Measurements from ENCODE around the gene REPIN1. TPM values are rescaled to one million over a fixed set of nuclear protein-coding genes. Genes with fewer than 3 reads are reported as not detected.

Gene REPIN1
- total RNA-seq: 100 to 1,000 TPM; 168 to 209 TPM
- long read RNA-seq, transcript REPIN1-207 (2 exons, 1,064 nt): minor isoform, 6 of 368 reads
- long read RNA-seq, transcript REPIN1-203 (2 exons, 2,969 nt): minor isoform, 16 of 368 reads
- long read RNA-seq, transcript REPIN1-214 (3 exons, 2,058 nt): minor isoform, 5 of 368 reads
- long read RNA-seq, transcript REPIN1-202 (1 exons, 2,876 nt): major isoform, 331 of 368 reads
- long read RNA-seq, partial matches to known transcripts: 0 of 368 reads
- long read RNA-seq, other reads (novel, unspliced or antisense): 9 of 368 reads

DNA sequence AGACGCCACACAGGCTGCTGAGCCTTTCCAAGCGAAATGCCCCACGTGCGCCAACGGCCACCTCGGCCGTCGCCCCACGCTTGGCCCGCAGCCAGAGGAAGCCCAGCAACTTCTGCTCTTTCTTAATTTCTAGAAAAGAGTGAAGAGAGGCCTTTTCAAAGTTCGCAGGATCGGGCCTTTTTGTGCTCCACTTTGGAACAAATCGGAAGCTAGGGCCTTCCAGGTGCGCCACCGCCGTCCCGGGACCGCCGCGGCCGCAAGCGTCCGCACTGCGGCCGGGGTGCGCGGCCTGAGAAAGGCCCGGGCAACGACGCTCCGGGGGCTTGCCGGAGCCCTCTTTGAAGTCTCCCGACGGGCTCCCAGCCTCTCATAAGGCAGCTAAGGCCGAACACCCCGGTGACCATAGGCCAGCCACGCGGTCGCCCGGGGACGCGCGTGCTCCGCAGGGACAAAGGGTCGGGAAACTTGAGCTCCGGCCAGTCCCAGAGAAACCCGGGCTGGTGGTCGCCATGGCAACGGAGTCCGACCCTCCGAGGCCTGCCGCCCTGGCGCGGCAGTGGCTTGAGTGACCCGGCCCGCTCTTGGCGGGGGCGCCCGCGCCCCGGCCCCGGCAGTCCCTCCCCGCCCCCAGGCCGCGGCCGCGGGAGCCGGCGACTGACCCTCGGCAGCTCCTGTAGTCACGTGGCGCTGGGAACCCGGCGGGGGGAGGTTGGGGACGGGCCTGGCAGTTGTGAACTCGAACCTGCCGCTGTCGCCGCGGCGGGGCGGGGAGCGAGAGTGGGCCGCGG, at the start of gene REPIN1:
TSS of gene REPIN1 (plus strand) at position 727 of the 788 bp plus-strand sequence. CDS start 890 bp downstream, outside the sequence.
- DNase-seq (peak; percentile 94), ATAC-seq (peak; percentile 56)
- intact Hi-C loops (cut with DNase I, micrococcal nuclease): no loop called here

DNA sequence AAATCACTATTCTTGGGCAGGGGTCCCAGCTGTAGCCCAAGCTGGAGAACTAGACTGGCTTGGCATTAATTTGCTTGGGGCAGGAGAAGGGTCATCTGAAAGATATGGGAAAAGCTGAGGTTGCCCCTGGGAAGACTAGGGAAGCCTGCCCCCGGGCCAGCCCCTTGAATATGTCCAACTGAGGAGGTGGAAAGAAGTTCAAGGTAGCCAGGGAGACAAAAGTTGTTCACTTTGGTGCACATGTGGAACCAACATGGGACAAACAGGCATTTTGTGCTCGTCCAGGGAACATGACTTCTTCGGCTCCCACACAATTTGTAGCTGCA, 46.9 kb upstream of the REPIN1 start:
- ATAC-seq: no peak
- intact Hi-C loops (cut with DNase I, micrococcal nuclease): no loop called here

DNA sequence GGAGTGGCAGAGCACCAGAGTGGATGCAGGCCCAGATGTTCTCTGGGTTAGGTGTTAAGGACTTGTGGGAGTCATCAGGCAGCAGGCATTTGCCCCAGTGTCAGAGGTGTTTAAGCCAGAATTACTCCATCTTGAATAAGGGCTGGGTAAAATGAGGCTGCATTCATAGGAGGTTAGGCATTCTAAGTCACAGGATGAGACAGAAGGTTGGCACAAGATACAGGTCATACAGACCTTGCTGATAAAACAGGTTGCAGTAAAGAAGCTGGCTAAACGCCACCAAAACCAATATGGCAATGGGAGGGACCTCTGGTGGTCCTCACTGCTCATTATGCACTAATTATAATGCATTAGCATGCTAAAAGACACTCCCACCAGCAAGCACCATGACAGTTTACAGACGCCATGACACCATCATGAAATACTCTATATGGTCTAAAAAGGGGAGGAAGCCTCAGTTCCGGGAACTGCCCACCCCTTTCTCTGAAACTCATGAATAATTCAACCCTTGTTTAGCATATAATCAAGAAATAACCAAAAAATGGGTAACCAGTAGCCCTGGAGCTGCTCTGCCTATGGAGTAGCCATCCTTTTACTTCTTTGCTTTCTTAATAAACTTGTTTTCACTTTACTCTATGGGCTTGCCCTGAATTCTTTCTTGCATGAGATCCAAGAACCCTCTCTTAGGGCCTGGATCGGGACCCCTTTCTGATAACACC, 46.3 kb upstream of the REPIN1 start:
- intact Hi-C loops (cut with DNase I, micrococcal nuclease): no loop called here
- DNase-seq (no peak), ATAC-seq (no peak)

More for the DNA sequence above, 46.9 kb upstream of the REPIN1 start:
- DNase-seq: no peak

DNA sequence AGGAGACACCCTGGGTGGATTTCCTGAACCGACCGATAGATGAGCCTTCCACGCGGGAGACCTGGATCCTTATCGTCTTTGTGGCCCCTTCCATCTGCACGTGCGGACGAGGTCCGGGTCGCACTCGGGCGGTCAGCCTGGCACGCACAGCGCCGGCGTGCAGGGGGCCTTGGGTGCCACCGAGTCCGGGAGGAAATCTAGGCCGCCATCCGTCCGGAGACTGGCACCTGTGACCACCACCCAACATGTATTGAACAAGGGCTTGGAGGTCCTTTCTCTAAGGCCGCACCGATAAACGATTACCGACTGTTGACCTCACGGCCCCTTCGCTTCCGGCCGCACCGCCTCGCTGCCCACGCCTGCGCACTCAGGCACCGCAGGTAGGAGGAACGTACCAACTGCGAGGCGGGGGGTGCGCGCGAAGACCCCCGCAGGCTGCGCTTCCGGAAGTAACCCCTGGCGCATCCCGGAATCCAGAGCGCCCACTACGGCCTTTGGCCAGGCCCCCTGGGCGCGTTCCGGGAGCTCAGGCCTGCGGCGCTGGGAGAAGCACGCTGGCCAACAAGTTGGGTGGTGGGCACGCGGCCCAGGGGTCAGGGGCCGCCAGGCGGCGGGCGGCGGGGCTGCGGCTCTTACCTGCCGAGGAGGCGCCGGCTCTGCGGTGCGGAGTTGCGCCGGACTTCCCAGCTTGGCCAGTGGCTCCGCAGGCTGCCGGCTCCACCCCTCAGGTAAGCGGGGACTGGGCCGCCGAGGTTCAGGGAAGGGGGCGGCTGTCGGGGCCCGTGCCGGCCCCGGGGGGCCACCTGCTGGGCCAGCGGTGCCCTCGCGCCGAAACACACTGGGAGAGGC, 45.6 kb upstream of the REPIN1 start, which contains the start of the genes ACTR3C and LRRC61:
TSS of gene ACTR3C (minus strand) at position 713 of the 849 bp plus-strand sequence. CDS start 28,249 bp downstream, outside the sequence.
TSS of gene LRRC61 (plus strand) at position 523 of the 849 bp plus-strand sequence. CDS start 13,507 bp downstream, outside the sequence.
- ATAC-seq (peak; percentile 80), DNase-seq (peak; percentile 62 to 81)
- intact Hi-C loops (cut with DNase I, micrococcal nuclease): no loop called here

DNA sequence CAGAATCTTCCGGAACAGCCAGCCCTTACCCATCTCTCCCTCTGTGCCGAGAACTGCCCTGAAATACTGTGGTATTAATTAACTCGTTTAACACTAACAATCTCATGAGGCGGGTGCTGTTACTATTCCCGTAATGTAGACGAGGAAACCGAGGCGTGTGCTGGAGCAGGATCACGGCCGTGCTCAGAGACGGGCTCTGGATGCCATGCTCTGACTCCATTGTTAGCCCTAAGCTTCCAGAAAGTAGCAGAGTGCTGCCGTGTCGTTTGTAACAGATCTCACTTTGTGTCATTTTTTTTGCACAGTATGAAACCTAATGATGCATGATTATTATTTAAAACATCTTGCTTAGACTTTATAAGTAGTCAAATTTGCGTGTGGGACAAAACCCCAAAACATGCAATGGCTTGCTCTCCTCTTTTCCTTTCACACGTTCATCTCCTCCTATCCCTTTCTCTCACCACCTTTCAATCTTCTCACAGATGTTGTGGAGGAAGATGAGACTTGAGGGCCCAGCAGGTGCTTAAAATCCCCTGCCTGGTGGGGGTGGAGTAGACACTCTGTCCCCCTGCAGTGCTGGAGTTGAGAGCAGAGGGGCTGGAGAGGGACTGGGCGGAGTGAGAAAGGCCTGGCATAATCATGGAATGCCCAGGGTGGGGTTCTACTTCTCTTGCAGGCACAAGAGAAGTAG, 44.8 kb upstream of the REPIN1 start:
- DNase-seq (no peak), ATAC-seq (peak; percentile 56)
- intact Hi-C loops (cut with DNase I, micrococcal nuclease): no loop called here

DNA sequence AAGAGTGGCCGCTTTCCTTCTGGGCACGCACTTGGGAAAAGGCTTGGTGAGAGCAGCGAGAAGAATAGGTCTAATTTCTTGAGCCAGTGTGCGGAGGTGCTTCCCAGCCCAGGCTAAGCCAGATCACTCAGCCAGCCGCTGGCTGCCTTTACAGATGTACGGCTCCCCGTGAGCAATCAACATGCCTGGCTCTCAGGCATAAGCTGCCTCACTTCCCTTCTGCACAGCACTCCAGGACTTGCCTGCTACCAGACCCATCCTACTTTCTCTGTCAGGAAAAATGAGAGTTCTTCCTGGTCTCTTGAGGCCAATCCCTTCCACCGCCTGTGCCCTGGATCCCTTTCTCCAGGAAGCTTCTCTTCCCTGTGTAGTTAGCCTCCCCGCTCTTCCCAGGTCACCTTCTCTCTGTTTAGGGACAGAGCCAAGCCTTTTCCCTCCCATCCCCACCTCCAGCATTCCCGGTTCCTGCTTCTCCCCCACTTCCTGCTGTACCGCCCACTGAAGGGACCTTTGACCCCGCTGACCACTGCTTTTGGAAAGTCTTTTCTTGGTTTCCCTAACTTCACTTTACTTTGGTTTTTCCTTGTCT, 44.2 kb upstream of the REPIN1 start:
- intact Hi-C loops (cut with DNase I, micrococcal nuclease): no loop called here
- DNase-seq (peak; percentile 52 to 57), ATAC-seq (peak; percentile 59)

DNA sequence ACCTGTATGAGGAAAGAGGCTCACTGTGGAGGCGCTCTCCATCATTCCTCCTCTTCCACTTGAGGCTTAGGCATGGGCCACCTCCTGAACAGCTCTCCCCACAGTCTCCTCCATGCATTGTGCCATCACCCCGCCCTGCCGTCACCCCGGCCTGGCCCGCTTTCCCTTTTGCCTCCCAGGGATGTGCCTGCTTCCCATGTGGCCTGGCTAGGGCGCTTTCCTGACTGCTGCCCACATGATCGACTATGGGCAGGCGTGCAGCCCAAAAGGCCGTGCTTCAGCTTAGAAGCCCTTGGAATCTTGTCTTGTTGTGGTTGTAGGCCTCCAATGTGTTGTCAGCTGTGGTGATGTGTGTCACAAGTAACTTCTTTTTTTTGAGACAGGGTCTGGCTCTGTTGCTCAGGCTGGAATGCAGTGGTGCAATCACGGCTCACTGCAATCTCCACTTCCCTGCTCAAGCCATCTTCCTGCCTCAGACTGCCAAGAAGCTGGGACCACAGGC, 43.5 kb upstream of the REPIN1 start:
- intact Hi-C loops (cut with DNase I, micrococcal nuclease): no loop called here
- no peak for ATAC-seq

DNA sequence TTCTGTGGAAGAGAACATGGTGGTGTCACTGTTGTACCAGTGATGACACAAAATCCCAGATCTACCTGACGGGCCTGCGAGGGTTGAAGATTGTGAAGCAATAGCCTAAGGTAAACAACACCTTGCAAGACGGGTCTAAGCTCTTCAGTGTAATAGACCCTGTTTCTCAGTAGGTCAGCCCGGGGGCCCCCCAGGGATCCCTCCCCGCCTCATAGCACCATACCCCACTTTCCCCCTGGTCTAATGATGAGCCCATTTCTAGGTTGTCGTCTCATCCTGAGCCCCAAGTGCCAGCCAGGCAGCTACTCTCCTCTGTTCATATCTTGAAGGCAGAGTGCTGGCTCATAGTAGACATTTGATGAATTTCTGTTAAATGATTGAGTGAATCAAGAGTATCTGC, 42.7 kb upstream of the REPIN1 start:
- intact Hi-C loops (cut with DNase I, micrococcal nuclease): no loop called here
- ATAC-seq: no peak
- no peak for DNase-seq

More for the DNA sequence above, 43.5 kb upstream of the REPIN1 start:
- peak; percentile 28 to 29 for DNase-seq

DNA sequence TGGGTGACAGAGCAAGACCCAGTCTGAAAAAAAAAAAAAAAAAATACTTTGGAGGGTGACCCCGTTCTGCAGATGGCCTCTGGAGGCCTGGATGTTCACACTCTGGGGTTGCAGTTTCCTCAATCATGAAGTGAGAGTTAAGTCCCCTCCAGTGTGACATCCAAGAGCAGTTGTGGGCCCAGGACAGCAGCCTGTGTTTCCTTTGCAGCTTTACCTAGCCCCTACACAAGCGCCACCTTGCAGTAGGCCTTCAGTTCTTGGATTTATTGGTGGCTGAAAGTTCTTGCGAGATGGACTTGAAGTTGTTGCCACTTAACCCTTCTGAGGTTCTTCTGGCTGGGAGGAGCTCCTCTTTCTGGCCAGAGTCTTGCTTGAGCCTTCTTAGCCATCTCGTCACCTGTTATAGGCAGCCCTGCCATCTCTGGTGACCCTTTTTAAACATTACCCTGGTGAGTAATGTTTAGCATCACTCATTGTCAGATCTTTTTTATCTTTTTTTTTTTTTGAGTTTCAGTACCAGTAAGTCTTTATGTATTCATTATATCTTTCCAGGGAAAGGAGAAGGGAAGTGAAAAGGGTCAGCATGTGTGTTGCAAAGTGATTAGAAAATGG, 41.9 kb upstream of the REPIN1 start:
- DNase-seq: no peak
- intact Hi-C loops (cut with DNase I, micrococcal nuclease): no loop called here

DNA sequence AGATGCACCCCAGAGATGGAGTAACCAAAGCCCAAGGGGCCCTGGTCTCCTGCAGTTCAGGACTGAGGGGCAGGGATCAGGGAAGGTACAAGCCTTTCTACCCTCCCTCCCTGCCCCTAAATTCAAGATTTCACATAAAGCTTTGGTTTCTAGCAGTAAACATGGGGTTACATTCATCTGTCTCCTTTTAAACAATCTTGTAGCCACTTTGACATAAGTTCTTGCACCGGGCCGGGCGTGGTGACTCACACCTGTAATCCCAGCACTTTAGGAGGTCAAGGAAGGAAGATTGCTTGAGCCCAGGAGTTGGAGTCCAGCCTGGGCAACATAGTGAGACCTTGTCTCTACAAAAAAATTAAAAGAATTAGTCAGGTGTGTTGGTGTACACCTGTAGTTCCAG, 41.3 kb upstream of the REPIN1 start:
- DNase-seq (no peak), ATAC-seq (no peak)
- intact Hi-C loops (cut with DNase I, micrococcal nuclease): no loop called here

More for the DNA sequence above, 41.9 kb upstream of the REPIN1 start:
- no peak for ATAC-seq

DNA sequence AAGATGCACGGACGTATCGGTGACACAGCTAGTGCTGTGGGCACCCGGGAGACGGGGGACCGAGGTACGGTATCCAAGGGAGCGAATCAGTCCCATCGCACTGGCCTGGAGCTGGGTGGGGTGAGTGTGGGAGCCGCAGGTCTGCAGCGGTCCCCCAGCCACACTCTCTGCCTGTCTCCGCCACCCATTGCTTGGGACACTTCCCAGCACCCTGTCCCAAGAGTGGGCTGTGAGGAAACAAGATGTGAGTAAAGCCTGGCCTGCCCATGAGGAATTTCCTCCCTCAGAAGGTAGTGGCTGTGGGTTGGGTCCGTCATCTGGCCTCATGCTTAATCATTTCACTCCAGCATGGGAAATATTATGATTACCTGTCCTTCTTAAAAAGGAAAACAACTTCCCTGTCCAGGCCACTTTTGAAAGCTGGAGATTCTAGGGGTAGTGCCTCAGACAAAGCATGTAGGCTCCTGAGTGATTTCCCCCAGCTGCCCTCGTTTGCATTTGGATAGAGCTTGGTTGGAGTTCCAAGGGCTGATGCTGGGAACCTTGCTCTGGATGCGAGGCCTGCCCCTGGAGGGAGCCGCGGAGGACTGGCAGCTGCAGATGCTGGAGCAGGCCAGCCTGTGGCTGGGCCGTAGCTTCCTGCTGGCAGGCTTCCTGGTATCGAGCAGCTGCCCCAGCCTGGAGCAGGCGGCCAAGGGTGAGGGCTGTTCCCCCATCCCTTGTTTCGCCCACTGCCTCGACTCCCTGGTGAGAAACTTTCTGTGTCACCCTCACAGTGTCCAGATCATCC, 39.1 kb upstream of the REPIN1 start:
- ATAC-seq (no peak), DNase-seq (no peak)
- intact Hi-C loops (cut with DNase I, micrococcal nuclease): no loop called here

DNA sequence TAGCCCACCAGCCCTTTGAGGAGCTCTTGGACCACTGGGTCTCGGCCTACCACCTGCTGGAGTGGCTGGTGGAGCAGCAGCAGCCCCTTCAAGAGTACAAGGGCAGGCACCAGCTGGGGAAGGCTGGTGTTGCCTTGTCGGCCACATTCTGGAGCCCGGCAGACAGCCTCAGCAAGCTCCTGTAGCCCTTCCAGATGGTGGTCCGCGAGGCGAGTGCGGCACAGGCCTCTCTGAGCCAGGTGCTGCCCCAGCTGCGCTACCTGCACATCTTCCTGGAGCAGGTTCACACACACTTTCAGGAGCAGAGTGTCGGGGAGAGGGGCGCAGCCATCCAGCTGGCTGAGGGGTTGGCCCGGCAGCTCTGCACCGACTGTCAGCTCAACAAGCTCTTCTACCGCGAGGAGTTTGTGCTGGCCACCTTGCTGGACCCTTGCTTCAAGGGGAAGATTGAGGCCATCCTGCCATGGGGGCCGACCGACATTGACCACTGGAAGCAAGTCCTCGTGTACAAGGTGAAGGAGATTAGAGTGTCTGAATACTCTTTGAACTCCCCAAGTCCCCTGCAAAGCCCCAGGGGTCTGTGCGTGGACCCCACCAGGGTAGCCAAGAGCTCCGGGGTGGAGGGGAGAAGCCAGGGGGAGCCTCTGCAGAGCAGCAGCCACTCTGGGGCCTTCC, 38.3 kb upstream of the REPIN1 start:
- no peak for DNase-seq
- intact Hi-C loops (cut with DNase I, micrococcal nuclease): no loop called here

DNA sequence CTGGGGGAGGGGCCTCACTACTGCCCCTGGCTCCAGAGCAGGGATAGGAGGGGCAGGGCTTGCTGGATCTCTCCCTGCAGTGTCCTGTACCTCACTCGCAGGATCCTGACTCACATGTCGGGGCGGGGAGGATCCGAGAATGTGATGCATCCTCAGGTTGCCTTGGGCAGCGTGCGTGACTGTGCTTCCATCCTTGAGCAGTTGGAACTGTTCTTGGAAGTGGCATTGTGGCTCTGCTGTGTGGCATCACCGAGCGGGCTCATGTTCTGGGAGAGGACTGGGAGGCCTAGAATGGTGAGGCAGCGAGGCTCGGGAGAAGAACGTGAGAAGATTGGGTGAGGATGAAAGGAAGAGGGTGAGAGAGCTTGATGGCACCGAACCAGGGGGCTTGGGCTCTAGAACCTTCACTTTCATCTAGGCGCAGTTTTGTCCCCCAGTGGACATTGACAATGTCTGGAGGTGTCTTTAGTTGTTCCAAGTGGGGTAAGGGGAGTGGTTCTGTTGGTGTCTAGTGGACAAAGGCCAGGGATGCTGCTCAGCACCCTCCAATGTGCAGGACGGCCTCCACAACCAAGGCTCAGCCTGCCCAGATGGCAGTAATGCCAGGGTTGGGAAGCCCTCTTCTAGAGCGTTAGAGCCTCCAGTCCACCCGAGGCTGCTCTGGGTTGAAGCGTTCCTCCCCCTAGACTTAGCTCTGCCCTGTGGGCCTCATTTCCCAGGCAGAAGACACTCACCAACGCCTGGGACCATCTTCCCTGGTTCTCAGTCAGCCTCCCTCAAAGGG, 35.6 kb upstream of the REPIN1 start:
- ATAC-seq: no peak
- intact Hi-C loops (cut with DNase I, micrococcal nuclease): no loop called here
- DNase-seq: no peak

More for the DNA sequence above, 38.3 kb upstream of the REPIN1 start:
- no peak for ATAC-seq

DNA sequence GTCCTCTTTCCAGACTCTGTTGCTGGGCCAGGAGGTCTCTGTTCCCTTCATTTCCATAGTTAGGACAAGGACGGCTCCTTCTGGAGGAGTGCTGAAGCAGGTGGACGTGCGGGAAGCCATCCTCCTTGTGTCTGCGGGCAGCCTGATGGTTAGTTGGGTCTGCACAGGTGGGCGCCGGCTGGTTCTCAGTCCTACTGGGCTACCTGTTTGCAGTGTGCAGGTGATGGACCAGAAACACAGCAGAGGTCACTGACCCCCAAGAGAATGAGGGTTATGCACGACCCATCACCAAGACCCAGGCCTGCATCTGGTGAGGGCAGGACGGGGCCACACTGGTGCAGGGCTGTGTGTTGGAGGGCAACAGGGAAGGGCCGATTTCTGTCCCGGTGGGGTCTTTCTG, 35.0 kb upstream of the REPIN1 start:
- DNase-seq: no peak
- intact Hi-C loops (cut with DNase I, micrococcal nuclease): no loop called here
- ATAC-seq: no peak

DNA sequence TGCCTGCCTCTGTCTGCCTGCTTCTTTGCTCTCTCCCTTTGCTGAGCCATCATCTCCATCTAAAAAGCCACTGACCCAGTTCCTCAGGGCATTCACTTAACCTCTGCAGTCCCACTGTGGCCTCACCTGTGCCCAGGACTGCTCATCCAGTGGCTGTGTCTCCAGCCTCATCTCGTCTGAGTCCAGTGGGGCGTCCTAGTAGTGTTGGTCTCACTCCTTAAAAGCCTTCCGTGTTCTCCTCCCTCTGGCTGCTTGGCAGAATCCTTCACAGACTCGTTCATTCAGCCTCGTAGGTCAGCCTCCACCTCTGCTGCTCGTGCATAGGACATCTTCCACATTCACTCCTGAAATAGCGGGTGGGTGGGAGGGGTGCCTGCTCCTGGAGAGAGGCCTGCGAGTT, 34.5 kb upstream of the REPIN1 start:
- intact Hi-C loops (cut with DNase I, micrococcal nuclease): no loop called here
- ATAC-seq: no peak
- DNase-seq: peak in 1 of 2 donors; percentile 14
